HepG2 (cell line): ENCODE measurements around the gene HP1BP3. TPM values are rescaled to one million over a fixed set of nuclear protein-coding genes. Genes with fewer than 3 reads are reported as not detected.

ENCODE experiments used
- AGO1 ChIP-seq: fragments of 200-400 bp; formaldehyde crosslinking; IDR thresholded peaks from 2 replicates; pipeline ENCODE4 v1.6.1; 2017; ENCODE audit warnings: mild to moderate bottlenecking, low read depth, low read length, moderate library complexity; ENCODE audit not compliant: poor library complexity, severe bottlenecking
- BCLAF1 ChIP-seq: fragments of 450-650 bp; IDR thresholded peaks from 2 replicates; pipeline ENCODE4 v1.6.1; 2017; ENCODE audit warnings: mild to moderate bottlenecking
- ELF1 ChIP-seq: sonication (generic); formaldehyde crosslinking; IDR thresholded peaks from 2 replicates; pipeline ENCODE4 v1.4.0; 2020; ENCODE audit warnings: missing genetic modification reagents
- HMG20A ChIP-seq: IDR thresholded peaks from 2 replicates; pipeline ENCODE4 v1.6.1; 2016; ENCODE audit warnings: borderline replicate concordance
- HMGA1 ChIP-seq: sonication (generic); formaldehyde crosslinking; conservative IDR thresholded peaks from 2 replicates; pipeline ENCODE4 v1.4.0; 2020; ENCODE audit warnings: missing genetic modification reagents
- IRF1 ChIP-seq: sonication (generic); formaldehyde crosslinking; IDR thresholded peaks from 2 replicates; pipeline ENCODE4 v1.4.0; 2020; ENCODE audit warnings: low read depth, mild to moderate bottlenecking, missing genetic modification reagents
- KDM4B ChIP-seq: sonication (generic); formaldehyde crosslinking; IDR thresholded peaks from 2 replicates; pipeline ENCODE4 v1.4.0; 2020; ENCODE audit warnings: missing genetic modification reagents
- MEIS2 ChIP-seq: sonication (generic); formaldehyde crosslinking; IDR thresholded peaks from 2 replicates; pipeline ENCODE4 v1.9.0; 2021; ENCODE audit warnings: mild to moderate bottlenecking, missing genetic modification reagents
- RBFOX2 ChIP-seq: fragments of 200-400 bp; formaldehyde crosslinking; IDR thresholded peaks from 2 replicates; pipeline ENCODE4 v1.6.1; 2017; ENCODE audit warnings: low read depth, mild to moderate bottlenecking, low read length
- TARDBP ChIP-seq: sonication (generic); formaldehyde crosslinking; IDR thresholded peaks from 2 replicates; pipeline ENCODE4 v1.8.0; 2022; ENCODE audit warnings: mild to moderate bottlenecking, missing genetic modification reagents
- TFE3 ChIP-seq: IDR thresholded peaks from 2 replicates; pipeline ENCODE4 v1.6.1; 2016
- THAP7 ChIP-seq: sonication (generic); formaldehyde crosslinking; IDR thresholded peaks from 2 replicates; pipeline ENCODE4 v1.8.1; 2023; ENCODE audit warnings: mild to moderate bottlenecking, missing genetic modification reagents
- WIZ ChIP-seq: sonication (generic); formaldehyde crosslinking; IDR thresholded peaks from 2 replicates; pipeline ENCODE4 v1.5.1; 2020; ENCODE audit warnings: mild to moderate bottlenecking, missing genetic modification reagents
- YEATS2 ChIP-seq: sonication (generic); formaldehyde crosslinking; IDR thresholded peaks from 2 replicates; pipeline ENCODE4 v1.4.0; 2020; ENCODE audit warnings: missing genetic modification reagents, borderline replicate concordance
- ZBTB2 ChIP-seq: sonication (generic); formaldehyde crosslinking; IDR thresholded peaks from 2 replicates; pipeline ENCODE4 v1.8.0; 2022; ENCODE audit warnings: low read depth, missing genetic modification reagents
- ZNF512B ChIP-seq: sonication (generic); formaldehyde crosslinking; IDR thresholded peaks from 2 replicates; pipeline ENCODE4 v1.5.1; 2020; ENCODE audit warnings: missing genetic modification reagents, mild to moderate bottlenecking, borderline replicate concordance
- ZNF572 ChIP-seq: sonication (generic); formaldehyde crosslinking; IDR thresholded peaks from 2 replicates; pipeline ENCODE4 v1.5.1; 2020; ENCODE audit warnings: mild to moderate bottlenecking, missing genetic modification reagents
- ZNF83 ChIP-seq: sonication (generic); formaldehyde crosslinking; IDR thresholded peaks from 2 replicates; pipeline ENCODE4 v1.4.0; 2020; ENCODE audit warnings: missing genetic modification reagents, mild to moderate bottlenecking, borderline replicate concordance
- polyA plus RNA-seq, 8 experiments: library from polyadenylated mRNA; depleted of rRNA in 3 of 8; stranded (reverse) in 7 of 8; unstranded in 1 of 8; fragments of >200 nt; fragmentation: Illumina TruSeq in 4 of 8; extraction: Trizol in 4 of 8; gene quantifications; 2 replicates each; pipeline versions ENCODE4 v1.2.1 to v1.2.3, GENCODE V29; 2011 to 2016; ENCODE audit warnings: low read depth in 4 of 8, missing spikeins in 1 of 8, mixed read lengths in 1 of 8; ENCODE audit not compliant: insufficient read depth in 1 of 8
- total RNA-seq, 5 experiments: library from RNA; depleted of rRNA; stranded (reverse); fragments of >200 nt; fragmentation: Illumina TruSeq; extraction: Trizol; gene quantifications; 2 replicates each; pipeline ENCODE4 v1.2.3, GENCODE V29; 2016; ENCODE audit warnings: low read depth in 1 of 5

The HP1BP3 gene
- total and polyA plus RNA-seq, 2 of the 13 experiments (the other 11 are each of a cell fraction or from before 2014, with no cell fraction given) = 98.5 to 137 TPM

GRCh38 chr1:20787029-20787839 lies at the start of gene HP1BP3 (continued):
- TF ChIP-seq ZNF512B (CRISPR knock-in tag) (no peak), TARDBP (CRISPR knock-in tag) (0 out of 2 replicates have a peak, but pooled peaks have one; percentile 50), IRF1 (CRISPR knock-in tag) (no peak), AGO1 (no peak), ZNF83 (no peak), THAP7 (CRISPR knock-in tag) (no peak), RBFOX2 (peak; percentile 64), HMG20A (CRISPR knock-in tag) (0 out of 2 replicates have a peak, but pooled peaks have one; percentile 6), YEATS2 (CRISPR knock-in tag) (no peak), WIZ (no peak), BCLAF1 (no peak), ZNF572 (CRISPR knock-in tag) (no peak), ELF1 (CRISPR knock-in tag) (no peak; the same call in 1 of the 2 replicates), TFE3 (CRISPR knock-in tag) (no peak), HMGA1 (no peak), MEIS2 (no peak), KDM4B (no peak), ZBTB2 (CRISPR knock-in tag) (peak; percentile 61)
